Iris pigment epithelial cell (primary cell): ENCODE measurements around the gene PRMT9.
A peak's percentile ranks its signal among the peaks of the same experiment; 100 is the strongest.

Source experiments
- DNase-seq: peaks from one replicate; pipeline ENCODE4 v3.0.0-alpha.2; 2011; ENCODE audit warnings: low read depth

PRMT9 gene

DNA sequence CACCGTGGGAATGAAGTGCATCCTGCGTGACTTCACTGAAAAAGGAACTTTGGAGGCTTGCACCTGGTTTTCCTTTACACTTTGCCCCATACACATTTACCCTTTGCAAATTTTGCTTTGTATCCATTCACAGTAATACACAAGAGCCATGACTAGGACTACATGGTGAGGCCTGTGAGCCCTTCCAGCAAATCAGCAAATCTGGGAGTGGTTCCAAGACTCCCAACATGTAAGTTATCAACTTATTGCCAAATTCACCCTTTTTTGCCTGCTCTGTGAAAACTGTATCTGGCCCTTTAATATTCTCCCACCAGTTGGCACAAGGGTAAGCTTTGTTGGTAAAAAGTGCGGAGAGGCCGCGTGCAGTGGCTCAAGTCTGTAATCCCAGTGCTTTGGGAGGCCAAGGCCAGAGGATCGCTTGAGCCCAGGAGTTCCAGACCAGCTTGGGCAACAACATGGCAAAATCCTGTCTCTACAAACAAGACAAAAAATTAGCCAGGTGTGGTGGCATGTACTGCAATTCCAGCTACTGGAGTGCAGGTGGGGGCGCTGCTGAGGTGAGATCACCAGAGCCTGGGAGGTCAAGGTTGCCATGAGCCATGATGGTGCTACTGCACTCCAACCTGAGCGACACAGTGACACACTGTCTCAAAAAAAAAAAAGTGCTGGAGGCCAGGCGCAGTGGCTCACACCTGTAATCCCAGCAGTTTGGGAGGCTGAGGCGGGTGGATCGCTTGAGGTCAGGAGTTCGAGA, 5.0 kb downstream of the PRMT9 start:
- DNase-seq = peak; percentile 23

DNA sequence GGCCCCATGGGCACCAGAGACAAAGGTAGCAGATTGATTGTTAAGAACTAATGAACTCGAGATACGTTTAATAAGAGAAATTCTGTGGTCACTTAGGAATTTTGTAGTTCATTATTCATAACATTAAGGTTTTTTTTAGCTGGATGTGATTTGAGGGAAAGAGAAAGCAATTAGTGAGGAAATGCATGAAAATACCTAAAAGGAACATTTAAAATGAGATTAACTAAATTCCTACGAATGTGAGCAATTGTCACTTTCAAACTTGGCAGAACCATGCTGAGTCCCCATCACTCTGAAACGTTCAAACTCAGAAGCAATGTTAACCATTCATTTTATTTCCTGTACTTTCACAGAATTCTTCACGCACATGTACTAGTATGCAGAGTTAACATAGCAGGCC, 5.9 kb downstream of the PRMT9 start:
- DNase-seq = no peak

DNA sequence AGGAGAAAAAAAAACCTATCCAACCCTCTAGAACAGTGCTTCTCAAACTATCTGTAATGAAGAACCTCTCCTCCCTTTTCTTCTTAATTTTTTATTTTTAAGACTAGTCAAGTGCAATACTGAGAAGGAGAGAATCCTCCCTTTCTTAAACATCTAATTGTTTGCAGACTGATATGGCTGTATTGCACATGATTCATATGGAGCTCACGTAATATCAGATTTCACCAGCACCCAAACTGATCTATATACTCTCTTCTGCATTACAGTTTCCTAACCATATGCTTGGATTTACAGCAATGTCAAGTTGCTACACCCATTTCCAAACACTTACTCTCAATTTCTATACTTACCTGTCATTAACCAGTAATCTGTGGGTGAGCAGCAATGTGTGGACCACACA, 9.5 kb downstream of the PRMT9 start:
- DNase-seq = peak; percentile 46

DNA sequence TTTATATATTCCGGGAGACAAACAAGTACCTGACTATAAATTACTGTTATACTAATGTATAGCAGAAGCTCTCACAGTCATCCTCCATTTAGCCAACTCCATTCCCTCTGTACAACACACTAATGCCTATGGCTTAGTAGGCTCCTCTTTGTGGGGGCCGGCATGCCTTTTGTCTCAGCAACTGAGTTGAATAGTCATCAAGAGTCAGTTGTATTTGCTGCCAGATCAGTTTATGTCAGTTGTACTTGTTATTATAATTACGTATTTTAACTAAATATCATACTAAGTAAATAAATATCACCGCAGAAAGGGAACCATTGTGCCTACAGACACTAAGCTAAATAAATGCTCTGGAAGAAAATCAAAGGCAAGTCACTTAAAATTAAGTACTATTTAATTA, 9.9 kb downstream of the PRMT9 start:
- DNase-seq = peak; percentile 32

DNA sequence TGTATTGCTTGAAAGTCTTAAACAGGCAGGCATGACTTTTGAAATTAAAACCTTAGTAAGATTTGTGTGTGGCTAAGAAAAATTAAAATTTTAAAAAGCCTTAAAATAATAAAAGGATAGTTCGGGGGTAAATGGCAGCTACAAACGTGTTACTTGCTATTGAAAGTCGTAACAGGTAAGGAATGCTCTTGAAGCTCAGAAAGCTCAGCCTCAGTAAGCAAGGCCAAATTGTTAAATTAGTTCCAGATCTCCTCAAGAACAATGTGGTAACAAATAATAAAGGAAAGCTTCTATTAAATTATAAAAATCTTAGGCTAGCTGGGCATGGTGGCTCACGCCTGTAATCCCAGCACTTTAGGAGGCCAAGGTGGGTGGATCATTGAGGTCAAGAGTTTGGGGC, 25.5 kb downstream of the PRMT9 start:
- no peak for DNase-seq

DNA sequence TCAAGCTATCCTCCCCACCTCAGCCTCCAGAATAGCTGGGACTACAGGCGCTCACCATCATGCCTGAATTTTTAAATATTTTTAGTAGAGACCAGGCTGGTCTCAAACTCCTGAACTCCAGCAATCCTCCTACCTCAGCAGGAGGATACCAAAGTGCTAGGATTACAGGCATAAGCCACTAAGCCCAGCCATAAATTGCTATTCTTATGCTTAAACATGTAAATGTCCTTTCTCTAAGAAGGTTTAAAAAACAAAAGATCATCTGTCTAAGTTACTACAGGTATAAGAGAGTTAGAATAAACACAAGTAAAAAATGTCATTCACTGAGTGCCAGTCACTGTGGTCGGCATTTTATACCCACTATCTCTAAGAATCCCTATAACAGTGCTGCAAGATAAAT, 28.3 kb downstream of the PRMT9 start:
- DNase-seq = no peak

DNA sequence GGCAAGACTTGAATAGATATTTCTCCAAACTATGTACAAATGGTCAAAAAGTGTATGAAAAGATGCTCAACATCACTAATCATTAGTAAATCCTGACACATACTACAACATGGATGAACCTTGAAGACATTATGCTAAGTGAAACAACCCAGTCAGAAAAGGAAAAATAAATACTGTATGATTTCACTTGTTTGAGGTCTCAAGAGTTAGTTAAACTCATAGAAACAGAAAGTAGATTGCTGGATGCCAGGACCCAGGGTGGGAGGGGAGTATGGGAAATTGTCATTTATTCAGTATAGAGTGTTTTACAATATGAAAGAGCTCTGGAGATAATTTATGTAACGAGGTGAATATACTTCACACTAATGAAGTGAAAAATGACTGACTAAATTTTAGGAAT, 32.4 kb downstream of the PRMT9 start:
- no peak for DNase-seq

DNA sequence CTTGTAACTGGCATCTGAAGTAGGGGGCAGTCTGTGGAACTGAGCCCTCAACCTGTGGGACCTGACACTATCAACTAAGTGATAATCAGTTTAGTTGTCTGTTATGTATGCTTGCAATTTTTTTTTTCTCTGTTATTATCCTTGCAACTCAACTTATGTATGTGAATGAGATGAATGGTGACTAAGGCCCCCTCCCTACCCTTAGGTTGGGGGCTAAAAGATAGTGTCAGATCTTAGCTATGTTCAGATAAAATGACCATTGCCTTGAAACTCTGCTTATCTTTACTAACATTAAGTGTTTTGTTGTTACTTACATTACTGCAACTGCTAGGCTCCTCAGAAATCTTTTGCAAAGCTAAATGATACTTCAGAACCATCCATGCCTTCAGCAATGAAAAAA, 35.3 kb downstream of the PRMT9 start:
- DNase-seq = no peak

DNA sequence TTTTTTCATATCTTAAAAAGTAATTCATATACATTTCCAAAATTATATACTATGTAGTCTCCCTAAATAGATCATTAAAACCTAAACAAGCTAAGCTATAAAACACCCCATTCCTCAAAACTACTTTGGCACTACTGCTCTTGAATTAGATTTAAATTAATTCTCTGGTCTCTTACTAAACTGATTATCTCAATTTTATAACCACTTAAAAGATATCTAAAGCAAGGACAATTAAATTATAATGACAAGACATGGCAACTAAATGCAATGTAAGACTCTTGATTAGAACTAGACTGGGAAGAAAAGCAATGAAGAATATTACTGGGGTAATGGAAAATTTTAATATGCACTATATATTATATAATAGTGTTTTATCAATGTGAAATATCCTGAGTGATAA, 38.9 kb downstream of the PRMT9 start:
- DNase-seq = no peak

DNA sequence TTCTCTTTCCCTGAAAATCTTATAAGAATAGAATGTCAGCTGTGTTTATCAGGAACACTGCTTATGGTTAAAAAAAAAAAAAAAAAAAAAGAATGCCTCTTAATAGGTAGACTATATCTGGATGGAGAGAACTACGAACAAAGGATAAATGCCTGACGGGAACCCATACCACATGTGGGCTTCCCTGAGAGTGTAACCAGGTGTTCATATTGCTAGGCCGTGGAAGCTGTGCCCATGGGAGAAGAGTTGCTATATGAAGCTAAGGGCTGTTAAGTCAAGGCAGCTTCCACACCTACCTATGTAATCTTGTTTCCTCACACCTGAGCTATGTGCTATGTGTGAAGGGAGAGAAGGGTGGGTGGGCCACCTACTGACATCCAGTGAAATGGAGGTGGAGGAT, 39.5 kb downstream of the PRMT9 start:
- DNase-seq = no peak

DNA sequence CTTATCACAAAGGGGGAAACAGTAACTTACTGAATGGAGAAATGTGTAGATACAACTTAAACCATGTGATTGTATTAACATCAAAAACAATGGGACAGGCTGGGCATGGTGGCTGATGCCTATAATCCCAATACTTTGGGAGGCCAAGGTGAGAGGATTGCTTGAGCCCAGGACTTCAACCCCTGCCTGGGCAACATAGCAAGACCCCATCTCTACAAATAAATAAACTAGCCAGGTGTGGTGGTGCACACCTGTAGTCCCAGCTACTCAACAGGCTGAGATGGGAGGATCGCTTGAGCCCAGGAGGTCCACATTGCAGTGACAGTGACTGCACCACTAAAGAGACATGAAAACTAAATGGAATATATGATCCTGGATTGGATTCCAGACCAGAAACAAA, 40.3 kb downstream of the PRMT9 start:
- no peak for DNase-seq

DNA sequence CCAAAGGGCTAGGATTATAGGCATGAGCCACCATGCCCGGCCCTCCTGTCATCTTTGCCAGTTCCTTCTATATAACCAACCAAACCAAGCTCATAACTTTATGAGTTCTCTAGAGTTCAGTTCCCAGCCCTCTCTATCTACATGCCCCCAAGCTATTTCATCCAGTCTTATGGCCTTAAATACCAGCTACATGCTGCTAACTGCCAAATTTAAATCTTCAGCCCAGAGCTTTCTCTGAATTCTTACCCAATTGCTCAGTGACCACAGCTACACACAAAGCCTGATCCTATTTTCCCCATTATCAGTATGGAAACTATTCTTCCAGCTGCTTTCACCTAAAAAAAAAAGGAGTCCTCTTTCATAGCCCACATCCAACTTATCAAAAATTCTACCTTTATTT, 43.6 kb downstream of the PRMT9 start:
- DNase-seq = peak; percentile 32

DNA sequence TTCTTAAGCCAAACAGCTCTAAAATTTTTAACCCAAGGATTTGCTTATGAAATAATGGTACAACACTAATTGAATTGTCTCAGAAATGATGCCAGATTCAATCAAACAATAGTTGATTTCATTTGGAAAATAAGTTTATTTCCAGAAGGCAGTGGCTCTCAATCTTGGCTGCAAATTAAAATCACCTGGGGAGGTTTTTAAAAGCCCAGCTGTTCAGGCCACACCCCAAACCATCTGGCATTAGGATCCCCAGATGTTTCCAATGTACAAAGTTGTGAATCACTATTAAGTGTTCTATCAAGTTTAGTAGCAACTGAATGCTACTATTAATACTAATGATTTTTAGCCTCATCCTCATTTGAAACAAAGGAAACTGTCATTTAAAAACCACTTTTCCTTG, 44.6 kb downstream of the PRMT9 start:
- DNase-seq = no peak

DNA sequence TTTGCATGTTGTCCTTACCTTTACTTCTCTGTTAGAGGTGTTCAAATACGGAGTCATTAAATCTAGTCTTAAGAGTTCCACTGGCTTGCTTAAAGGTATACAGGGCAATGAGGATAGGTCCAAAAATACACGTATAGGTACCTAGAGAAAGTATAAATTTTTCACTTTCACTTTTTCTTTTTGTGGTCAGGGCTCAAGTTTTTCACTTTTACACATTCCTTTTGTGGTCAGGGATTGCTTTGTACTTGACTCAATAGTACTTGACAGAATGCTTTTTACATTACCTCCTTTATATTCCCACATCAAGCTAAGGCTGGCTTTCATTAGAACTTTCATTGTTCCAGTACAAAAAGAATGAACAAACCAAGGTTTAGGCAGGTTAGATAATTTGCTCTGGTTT, 45.0 kb downstream of the PRMT9 start:
- DNase-seq = peak; percentile 71

DNA sequence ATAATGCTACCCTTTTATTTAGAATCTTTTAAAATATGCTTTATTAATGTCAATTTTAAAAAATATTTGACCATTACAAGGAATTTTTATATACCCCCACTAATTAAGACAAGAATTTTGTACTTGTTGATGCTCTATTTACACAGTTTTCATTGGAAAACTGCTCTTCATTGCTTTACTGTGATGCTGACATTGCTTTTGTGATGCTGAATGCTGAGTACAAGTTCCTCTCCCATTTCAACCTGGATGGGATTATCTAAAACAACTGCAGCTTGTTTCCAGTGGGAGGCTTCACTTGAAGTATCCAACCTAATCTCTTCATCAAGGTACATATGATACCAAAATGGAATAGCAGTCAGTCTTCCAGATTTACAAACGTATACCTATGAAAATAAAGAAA, 45.6 kb downstream of the PRMT9 start:
- DNase-seq = no peak

DNA sequence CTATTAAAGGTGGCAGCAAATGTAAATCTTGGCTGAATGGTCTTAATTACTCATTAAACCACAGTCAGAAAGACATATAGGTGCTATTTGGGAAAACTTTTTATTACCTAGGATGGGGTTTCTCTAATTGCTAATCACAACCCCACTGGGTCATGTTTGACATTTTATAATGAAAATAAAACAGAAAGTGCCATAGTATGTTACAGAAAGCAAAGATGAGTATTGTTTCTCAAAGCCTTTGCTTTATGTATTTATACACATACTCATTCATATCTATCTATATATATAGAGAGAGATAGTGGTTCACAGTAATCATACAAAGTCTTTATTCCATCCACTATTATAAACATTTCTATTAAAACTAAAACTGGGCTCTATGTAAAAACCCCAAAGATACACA, 48.6 kb downstream of the PRMT9 start:
- DNase-seq = no peak

DNA sequence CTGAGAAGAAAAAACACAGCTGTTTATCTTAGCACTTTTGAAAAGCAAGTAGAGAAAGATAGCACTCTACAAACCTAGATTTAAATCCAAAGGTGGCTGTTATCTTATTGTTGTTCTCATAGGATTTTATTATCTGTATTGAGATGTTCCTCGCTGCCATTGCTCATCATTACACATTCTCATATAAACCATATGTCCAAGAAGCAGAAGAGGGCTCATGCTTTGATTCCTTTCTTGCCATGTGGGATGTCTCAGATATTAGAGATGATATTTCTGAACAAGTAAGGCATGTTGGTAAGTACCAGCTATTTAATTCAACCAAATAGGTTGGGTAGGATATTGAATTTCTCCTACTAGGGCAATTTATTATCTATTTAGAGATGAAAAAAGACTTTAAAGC, 50.3 kb downstream of the PRMT9 start:
- no peak for DNase-seq

DNA sequence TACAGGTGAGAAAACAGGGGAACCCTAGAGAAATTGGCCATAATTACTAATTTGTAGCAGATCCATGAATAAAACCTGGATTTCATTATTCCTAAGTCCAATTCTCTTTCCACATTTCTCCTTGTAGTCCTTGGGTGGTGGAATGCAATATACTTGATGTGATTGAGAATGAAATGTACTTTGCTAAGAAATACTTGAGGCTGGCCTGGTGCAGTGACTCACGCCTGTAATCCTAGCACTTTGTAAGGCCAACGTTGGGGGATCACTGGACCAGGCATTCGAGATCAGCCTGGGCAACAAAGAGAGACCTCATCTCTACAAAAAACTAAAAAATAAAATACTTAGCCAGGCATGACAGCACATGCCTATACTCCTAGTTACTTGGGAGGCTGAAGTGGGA, 50.9 kb downstream of the PRMT9 start:
- DNase-seq = peak; percentile 94

DNA sequence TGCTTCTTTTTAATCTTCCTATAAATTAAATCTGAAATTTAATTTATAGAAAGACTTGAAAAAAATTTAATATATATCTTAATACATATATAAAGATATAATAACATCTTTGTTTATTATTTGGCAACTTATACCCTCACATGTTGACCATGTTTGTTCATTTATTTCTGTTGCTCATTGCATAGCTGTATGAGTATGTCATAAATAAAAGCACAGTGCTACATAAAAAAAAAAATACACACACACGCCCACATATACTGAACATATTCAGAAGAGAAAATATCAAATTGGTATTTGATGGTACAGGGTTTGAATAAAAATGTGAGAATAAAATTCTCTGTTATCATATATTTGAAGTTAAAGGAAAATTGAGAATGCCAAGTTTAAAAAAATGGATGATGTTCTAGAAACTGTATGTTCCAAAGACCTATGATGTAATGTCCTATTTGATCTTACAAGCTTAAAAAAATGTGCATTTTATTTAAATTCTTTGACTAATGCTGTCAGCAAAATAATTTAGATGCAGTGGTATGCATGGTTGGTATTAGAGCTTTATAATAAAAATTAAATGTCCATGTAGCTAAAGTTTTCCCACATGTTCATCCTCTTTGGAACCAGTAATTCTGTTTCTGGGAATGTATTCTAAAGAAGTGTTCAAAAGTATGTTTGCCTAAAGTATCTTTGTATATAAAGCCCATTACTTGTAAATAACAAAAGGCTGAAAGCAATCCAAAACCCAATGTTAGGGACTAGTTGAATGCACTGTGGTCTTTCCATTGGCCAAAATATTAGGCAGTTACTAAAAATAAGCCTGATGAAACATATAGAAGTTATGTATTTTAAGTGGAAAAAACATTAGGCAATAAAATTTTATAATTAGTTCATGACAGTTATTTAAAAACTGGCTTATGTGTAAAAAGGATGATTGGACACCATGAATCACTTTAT, 53.9 kb downstream of the PRMT9 start:
- peak; percentile 37 for DNase-seq

DNA sequence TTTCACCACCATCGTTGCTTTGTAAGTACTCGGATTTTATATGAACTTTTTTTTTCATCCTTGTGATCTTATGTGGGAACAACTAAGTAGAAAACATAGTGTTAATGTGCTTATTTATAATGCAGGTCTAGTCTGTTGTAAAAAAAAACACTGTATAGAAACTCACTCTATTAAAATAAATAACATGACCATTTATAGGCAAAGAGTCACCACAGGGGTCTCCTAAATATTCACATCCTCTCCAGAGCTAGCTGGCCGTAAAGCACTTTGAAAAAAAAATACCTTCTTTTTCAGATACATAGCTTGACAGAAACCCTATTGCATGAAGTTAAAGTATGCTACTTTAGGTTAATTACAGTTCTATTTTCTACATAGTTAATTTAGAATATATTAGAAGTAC, 55.5 kb downstream of the PRMT9 start:
- DNase-seq = no peak

DNA sequence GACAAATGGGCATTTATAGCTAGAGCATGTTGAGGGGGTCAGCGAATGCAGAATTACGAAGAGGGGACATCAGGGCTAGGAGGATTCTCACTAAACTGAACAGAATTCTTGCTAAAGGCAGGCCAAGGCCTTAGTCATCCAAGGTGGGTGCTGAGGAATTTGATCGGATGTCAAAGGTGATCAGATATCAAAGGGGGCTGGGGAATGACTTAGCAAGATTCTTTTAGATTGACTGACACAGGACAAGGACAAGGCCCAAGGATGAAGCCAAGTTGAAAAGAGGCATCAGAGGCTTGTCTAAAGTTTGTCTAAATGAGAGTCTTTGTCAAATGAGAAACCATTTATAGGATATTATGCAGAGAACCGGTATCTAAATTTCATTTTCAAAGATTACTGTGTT, 57.1 kb downstream of the PRMT9 start:
- no peak for DNase-seq

DNA sequence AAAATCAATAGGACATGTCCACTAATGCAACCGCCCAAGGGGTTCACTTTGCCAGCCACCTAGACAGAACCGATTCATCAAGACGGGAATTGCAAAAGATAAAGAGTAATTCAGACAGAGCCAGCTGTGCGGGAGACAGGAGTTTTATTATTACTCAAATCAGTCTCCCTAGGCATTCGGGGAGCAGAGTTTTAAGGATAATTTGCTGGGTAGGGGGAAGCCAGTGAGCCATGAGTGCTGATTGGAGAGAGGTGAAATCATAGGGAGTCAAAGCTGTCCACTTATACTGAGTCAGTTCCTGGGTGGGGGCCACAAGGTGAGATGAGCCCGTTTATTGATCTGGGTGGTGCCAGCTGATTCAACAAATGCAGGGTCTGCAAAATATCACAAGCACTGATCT, 58.2 kb downstream of the PRMT9 start:
- no peak for DNase-seq

DNA sequence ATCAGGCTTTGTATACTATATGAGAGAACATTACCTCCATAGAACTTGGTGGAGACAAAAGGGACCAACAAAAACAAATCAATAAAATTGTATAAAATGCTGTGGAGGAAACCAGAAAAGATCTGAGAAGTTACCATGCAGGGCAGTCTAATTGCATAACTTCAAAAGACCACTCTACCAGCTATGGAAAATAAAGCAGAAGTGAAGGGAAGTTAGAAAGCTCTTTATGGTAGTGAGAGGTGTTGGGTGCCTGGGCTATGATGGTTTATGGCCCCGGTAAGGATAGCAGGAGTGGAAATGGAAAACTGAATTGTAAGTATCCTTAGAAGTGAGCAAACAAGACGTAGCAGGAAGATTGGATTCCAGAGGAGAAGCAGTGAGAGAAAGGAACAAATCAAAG, 63.6 kb downstream of the PRMT9 start:
- no peak for DNase-seq
